Colonic mucosa (tissue), 4 donors: ENCODE results near the gene PIPOX. TPM values are rescaled to one million over a fixed set of nuclear protein-coding genes. Genes with fewer than 3 reads are reported as not detected.

Source experiments
- DNase-seq: peaks from one replicate; pipeline ENCODE4 v3.0.0-alpha.2; 2020
- H3K27ac ChIP-seq: fragments of 200-600 bp; one replicate; pipeline ENCODE4 v1.8.0; 2021
- H3K27me3 ChIP-seq: fragments of 200-600 bp; one replicate; pipeline ENCODE4 v1.8.0; 2021
- H3K36me3 ChIP-seq: fragments of 200-600 bp; one replicate; pipeline ENCODE4 v1.8.0; 2021
- H3K4me1 ChIP-seq: fragments of 200-600 bp; one replicate; pipeline ENCODE4 v1.8.0; 2021; ENCODE audit warnings: mild to moderate bottlenecking
- H3K4me3 ChIP-seq: fragments of 200-600 bp; one replicate; pipeline ENCODE4 v1.8.0; 2021
- H3K9ac ChIP-seq, 2 donors: one replicate each; pipeline ENCODE4 v1.7.0; 2013; ENCODE audit warnings: control low read depth in 2 of 2, low read depth in 2 of 2, low read length in 2 of 2
- H3K9me3 ChIP-seq: fragments of 200-600 bp; one replicate; pipeline ENCODE4 v1.8.0; 2021
- CTCF ChIP-seq: fragments of 200-600 bp; IDR thresholded peaks from one replicate; pipeline ENCODE4 v1.8.0; 2022; ENCODE audit warnings: antibody characterized with exemption, mild to moderate bottlenecking
- intact Hi-C: fragments of 100-400 bp; cut with DNase I; formaldehyde crosslinking; loops from one replicate; pipeline ENCODE4 v1.14.1; 2022
- total RNA-seq, 2 donors: library from RNA; stranded (reverse); fragmentation: NEBNext Ultra II Directional in 1 of 2; extraction: Animal tissue kit (Norgen Biotek cat#: 25700) in 1 of 2; gene quantifications; one replicate each; pipeline ENCODE4 v1.2.1, GENCODE V29; 2021
- donor health status: healthy.
- donor health status: DM: no; HTN: no; CAD: no.
- donor health status: DM: no; HTN: no; CAD: no.

Gene PIPOX
- total RNA-seq, 2 donors from 2014 or later, result 0.90 to 1.4 TPM

- Histone ChIP-seq H3K27me3 (no peaks in the 10 kb centered on the region), H3K9ac (no peak overlapping the region), H3K36me3 (no peaks in the 10 kb centered on the region), H3K9me3 (no peaks in the 10 kb centered on the region), H3K4me3 (no peak overlapping the region), H3K4me1 (no peaks in the 10 kb centered on the region), H3K27ac (no peak overlapping the region)
- no peak for DNase-seq
- intact Hi-C loops, result no loop called here
- TF ChIP-seq CTCF, result no peak
Measured at GRCh38 chr17:29043539-29044145, 701 bp downstream of the PIPOX start.

- Histone ChIP-seq H3K9ac (no peak overlapping the region), H3K4me1 (no peaks in the 10 kb centered on the region), H3K27me3 (no peaks in the 10 kb centered on the region), H3K4me3 (no peak overlapping the region), H3K36me3 (no peaks in the 10 kb centered on the region), H3K9me3 (no peaks in the 10 kb centered on the region), H3K27ac (no peak overlapping the region)
- no peak for DNase-seq
- no peak for TF ChIP-seq CTCF
- intact Hi-C loops, result no loop called here
Measured at GRCh38 chr17:29045026-29045425, 2.1 kb downstream of the PIPOX start.

- H3K9ac ChIP-seq, result no peak overlapping the region
- H3K27me3 ChIP-seq, result no peaks in the 10 kb centered on the region
- no peaks in the 10 kb centered on the region for H3K4me1 ChIP-seq
- intact Hi-C loops, result no loop called here
- H3K36me3 ChIP-seq, result no peaks in the 10 kb centered on the region
- no peak for DNase-seq
- H3K9me3 ChIP-seq, result no peaks in the 10 kb centered on the region
- H3K4me3 ChIP-seq, result no peak overlapping the region
- H3K27ac ChIP-seq, result no peak overlapping the region
- TF ChIP-seq CTCF, result no peak
Measured at GRCh38 chr17:29045734-29046472, 3.0 kb downstream of the PIPOX start.

GRCh38 chr17:29046473-29046839 lies 3.5 kb downstream of the PIPOX start:
- intact Hi-C loops, result no loop called here
- Histone ChIP-seq H3K9ac (no peak overlapping the region), H3K36me3 (no peaks in the 10 kb centered on the region), H3K27ac (no peak overlapping the region), H3K4me3 (no peak overlapping the region), H3K27me3 (no peaks in the 10 kb centered on the region), H3K4me1 (no peaks in the 10 kb centered on the region), H3K9me3 (no peaks in the 10 kb centered on the region)
- TF ChIP-seq CTCF, result no peak
- DNase-seq, result no peak

- intact Hi-C loops, result no loop called here
- H3K27me3 ChIP-seq, result no peaks in the 10 kb centered on the region
- no peak overlapping the region for H3K27ac ChIP-seq
- H3K4me3 ChIP-seq, result no peak overlapping the region
- no peaks in the 10 kb centered on the region for H3K9me3 ChIP-seq
- H3K4me1 ChIP-seq, result no peaks in the 10 kb centered on the region
- no peak for DNase-seq
- no peak for TF ChIP-seq CTCF
- no peak overlapping the region for H3K9ac ChIP-seq
- no peaks in the 10 kb centered on the region for H3K36me3 ChIP-seq
Measured at GRCh38 chr17:29048440-29049368, 5.8 kb downstream of the PIPOX start.
